IMR-90 (cell line): ENCODE data around the gene LRRC55. TPM values are rescaled to one million over a fixed set of nuclear protein-coding genes. Genes with fewer than 3 reads are reported as not detected.
A peak's percentile ranks its signal among the peaks of the same experiment; 100 is the strongest.

ENCODE experiments used
- ATAC-seq: fragments of 200-7000 bp; cut with Tn5 transposase; 2 replicates; pipeline ENCODE4 v1.9.1; 2020; ENCODE audit warnings: low read depth, mild to moderate bottlenecking, moderate library complexity
- BruUV-seq: library from RNA; stranded (reverse); fragments of 400-500 nt; replicated peaks from 2 replicates; lab custom pipeline; 2021; lab: Mats Ljungman, UMichigan
- CTCF ChIA-PET: fragments of 300-600 bp; formaldehyde crosslinking; extraction: SDS; loops from one replicate; lab custom pipeline; 2021; ENCODE audit warnings: antibody characterized with exemption; lab: Yijun Ruan, JAX
- POLR2A ChIA-PET: fragments of 300-600 bp; sonication (Branson Sonifier 250); formaldehyde crosslinking; loops from one replicate; lab custom pipeline; 2022; ENCODE audit warnings: antibody characterized with exemption; ENCODE audit not compliant: unreplicated experiment; lab: Charles Lee
- DNase-seq: peaks from one replicate; pipeline ENCODE4 v3.0.0; 2013
- H2AFZ ChIP-seq: replicated peaks from 2 replicates; pipeline ENCODE3; 2013; ENCODE audit warnings: low read length, mild to moderate bottlenecking; ENCODE audit not compliant: poor library complexity
- H2AK5ac ChIP-seq: 2 replicates; pipeline ENCODE4 v1.6.1; 2013; ENCODE audit warnings: low read depth, low read length, inconsistent platforms
- H2AK9ac ChIP-seq: replicated peaks from 2 replicates; pipeline ENCODE3; 2013; ENCODE audit warnings: mild to moderate bottlenecking, low read depth, low read length, moderate library complexity; ENCODE audit not compliant: poor library complexity
- H2BK120ac ChIP-seq: 2 replicates; pipeline ENCODE4 v1.6.1; 2013; ENCODE audit warnings: low read depth, low read length, inconsistent platforms
- H2BK15ac ChIP-seq: 3 replicates; pipeline ENCODE4 v1.6.1; 2013; ENCODE audit warnings: low read depth, low read length, inconsistent platforms
- H2BK20ac ChIP-seq: 2 replicates; pipeline ENCODE4 v1.6.1; 2013; ENCODE audit warnings: low read depth, mild to moderate bottlenecking, inconsistent platforms, low read length, moderate library complexity
- H2BK5ac ChIP-seq: 2 replicates; pipeline ENCODE4 v1.6.1; 2013; ENCODE audit warnings: mild to moderate bottlenecking, low read depth, low read length, inconsistent platforms; ENCODE audit not compliant: poor library complexity, severe bottlenecking
- H3K14ac ChIP-seq: replicated peaks from 2 replicates; pipeline ENCODE4 v1.6.1; 2013; ENCODE audit warnings: low read depth, low read length, inconsistent platforms
- H3K18ac ChIP-seq: 2 replicates; pipeline ENCODE4 v1.6.1; 2013; ENCODE audit warnings: low read depth, low read length, control low read depth
- H3K23ac ChIP-seq: 2 replicates; pipeline ENCODE4 v1.6.1; 2013; ENCODE audit warnings: low read depth, low read length, inconsistent platforms
- H3K27ac ChIP-seq: 2 replicates; pipeline ENCODE4 v1.5.1; 2013; ENCODE audit warnings: mild to moderate bottlenecking, control low read depth, low read length; ENCODE audit not compliant: insufficient read depth
- H3K27me3 ChIP-seq: 2 replicates; pipeline ENCODE4 v1.6.1; 2013; ENCODE audit warnings: low read length; ENCODE audit not compliant: control insufficient read depth, insufficient read depth
- H3K36me3 ChIP-seq: 2 replicates; pipeline ENCODE4 v1.6.1; 2013; ENCODE audit warnings: low read length, mixed read lengths; ENCODE audit not compliant: control insufficient read depth, insufficient read depth
- H3K4ac ChIP-seq: 2 replicates; pipeline ENCODE4 v1.6.1; 2013; ENCODE audit warnings: low read depth, low read length, inconsistent platforms
- H3K4me1 ChIP-seq: 2 replicates; pipeline ENCODE4 v1.6.1; 2013; ENCODE audit warnings: low read length, mixed read lengths; ENCODE audit not compliant: control insufficient read depth, insufficient read depth
- H3K4me2 ChIP-seq: 2 replicates; pipeline ENCODE4 v1.6.1; 2013; ENCODE audit warnings: low read depth, mild to moderate bottlenecking, control low read depth, low read length, moderate library complexity
- H3K4me3 ChIP-seq: 2 replicates; pipeline ENCODE4 v1.5.1; 2013; ENCODE audit warnings: low read depth, mild to moderate bottlenecking, control low read depth, low read length, moderate library complexity; ENCODE audit not compliant: insufficient read depth
- H3K56ac ChIP-seq: 2 replicates; pipeline ENCODE4 v1.6.1; 2013; ENCODE audit warnings: low read length, inconsistent platforms; ENCODE audit not compliant: insufficient read depth; ENCODE audit errors: extremely low read depth
- H3K79me1 ChIP-seq, 2 experiments: 2 replicates each; pipeline ENCODE4 v1.6.1; 2013; ENCODE audit warnings: low read length in 2 of 2, inconsistent platforms in 1 of 2, low read depth in 1 of 2
- H3K9ac ChIP-seq: 2 replicates; pipeline ENCODE4 v1.6.1; 2013; ENCODE audit warnings: low read depth, low read length, control low read depth
- H3K9me1 ChIP-seq: 2 replicates; pipeline ENCODE4 v1.6.1; 2013; ENCODE audit warnings: low read length, inconsistent platforms; ENCODE audit not compliant: insufficient read depth
- H3K9me3 ChIP-seq: 2 replicates; pipeline ENCODE4 v1.6.1; 2013; ENCODE audit warnings: low read length; ENCODE audit not compliant: control insufficient read depth, insufficient read depth
- H4K20me1 ChIP-seq: 2 replicates; pipeline ENCODE4 v1.6.1; 2013; ENCODE audit warnings: low read length, inconsistent platforms; ENCODE audit not compliant: insufficient read depth
- H4K5ac ChIP-seq: 2 replicates; pipeline ENCODE4 v1.6.1; 2013; ENCODE audit warnings: mild to moderate bottlenecking, low read depth, low read length, control low read depth
- H4K8ac ChIP-seq, 2 experiments: 2 replicates each; pipeline ENCODE4 v1.6.1; 2013; ENCODE audit warnings: low read depth in 2 of 2, low read length in 2 of 2, control low read depth in 1 of 2, inconsistent platforms in 1 of 2
- H4K91ac ChIP-seq: 2 replicates; pipeline ENCODE4 v1.6.1; 2013; ENCODE audit warnings: low read depth, low read length, inconsistent platforms; ENCODE audit not compliant: insufficient read depth
- BHLHE40 ChIP-seq: fragments of 150-350 bp; IDR thresholded peaks from 2 replicates; pipeline ENCODE4 v1.6.1; 2016; ENCODE audit warnings: mild to moderate bottlenecking, low read depth, low read length
- CEBPB ChIP-seq: IDR thresholded peaks from 2 replicates; pipeline ENCODE4 v1.6.1; 2012; ENCODE audit warnings: low read depth, low read length, improper control_type of control experiment
- CHD1 ChIP-seq: IDR thresholded peaks from 2 replicates; pipeline ENCODE4 v1.6.1; 2012; ENCODE audit warnings: low read depth, low read length, improper control_type of control experiment
- CTCF ChIP-seq: conservative IDR thresholded peaks from 2 replicates; pipeline ENCODE4 v1.5.1; 2012; ENCODE audit warnings: mild to moderate bottlenecking, low read depth, low read length, improper control_type of control experiment
- ELK1 ChIP-seq: fragments of 150-350 bp; IDR thresholded peaks from 2 replicates; pipeline ENCODE4 v1.6.1; 2016; ENCODE audit warnings: low read depth, mild to moderate bottlenecking, low read length, moderate library complexity, borderline replicate concordance
- FOS ChIP-seq: fragments of 150-350 bp; IDR thresholded peaks from 2 replicates; pipeline ENCODE4 v1.6.1; 2016; ENCODE audit warnings: low read depth, low read length
- MAFK ChIP-seq: IDR thresholded peaks from 2 replicates; pipeline ENCODE4 v1.6.1; 2012; ENCODE audit warnings: low read depth, low read length, improper control_type of control experiment
- MAZ ChIP-seq: IDR thresholded peaks from 2 replicates; pipeline ENCODE4 v1.6.1; 2012; ENCODE audit warnings: low read depth, mild to moderate bottlenecking, low read length, improper control_type of control experiment, moderate library complexity, borderline replicate concordance
- MXI1 ChIP-seq: IDR thresholded peaks from 2 replicates; pipeline ENCODE4 v1.6.1; 2012; ENCODE audit warnings: low read depth, mild to moderate bottlenecking, low read length, moderate library complexity, borderline replicate concordance
- NFE2L2 ChIP-seq: fragments of 150-350 bp; IDR thresholded peaks from 2 replicates; pipeline ENCODE4 v1.6.1; 2016; ENCODE audit warnings: low read depth, mild to moderate bottlenecking, low read length
- POLR2A ChIP-seq: IDR thresholded peaks from 2 replicates; pipeline ENCODE4 v1.6.1; 2012; ENCODE audit warnings: mild to moderate bottlenecking, low read depth, low read length
- RAD21 ChIP-seq: IDR thresholded peaks from 2 replicates; pipeline ENCODE4 v1.6.1; 2012; ENCODE audit warnings: low read length, improper control_type of control experiment
- RCOR1 ChIP-seq: IDR thresholded peaks from 2 replicates; pipeline ENCODE4 v1.6.1; 2012; ENCODE audit warnings: mild to moderate bottlenecking, low read length, improper control_type of control experiment; ENCODE audit not compliant: insufficient replicate concordance
- RFX5 ChIP-seq: IDR thresholded peaks from 2 replicates; pipeline ENCODE4 v1.8.0; 2012; ENCODE audit warnings: low read depth, mild to moderate bottlenecking, low read length, moderate library complexity
- SMC3 ChIP-seq: fragments of 150-350 bp; IDR thresholded peaks from 2 replicates; pipeline ENCODE4 v1.6.1; 2016; ENCODE audit warnings: low read depth, mild to moderate bottlenecking, antibody characterized with exemption, low read length, moderate library complexity
- USF2 ChIP-seq: fragments of 150-350 bp; IDR thresholded peaks from 2 replicates; pipeline ENCODE4 v1.6.1; 2017; ENCODE audit warnings: mild to moderate bottlenecking, antibody characterized with exemption, low read length, low read depth
- WGBS, 2 experiments: methylation state at CpG; one replicate each; pipeline versions ENCODE4 v1.1.5 to v1.1.7; 2013; ENCODE audit warnings: missing lambda C conversion rate in 2 of 2; ENCODE audit not compliant: insufficient read length in 1 of 2; ENCODE audit errors: extremely low coverage in 2 of 2; 5-methylcytosine and 5-hydroxymethylcytosine counted together
- dilution Hi-C: fragments of 300-500 bp; cut with HindIII; formaldehyde crosslinking; loops from one replicate; pipeline ENCODE4 v1.14.3; 2018; ENCODE audit warnings: low sequenced_read_pairs; ENCODE audit not compliant: unreplicated experiment
- in situ Hi-C: fragments of 300-500 bp; cut with MboI; formaldehyde crosslinking; loops from 3 replicates; pipeline ENCODE4 v1.14.3; 2019; ENCODE audit warnings: low sequenced_read_pairs, inconsistent platforms, mixed read lengths
- intact Hi-C: fragments of 100-400 bp; cut with micrococcal nuclease; formaldehyde crosslinking; loops from 2 replicates; pipeline ENCODE4 v1.10.0; 2022
- polyA plus RNA-seq, 3 experiments: library from polyadenylated mRNA; depleted of rRNA; stranded (reverse); fragments of >200 nt; gene quantifications; 2 replicates each; pipeline ENCODE4 v1.2.3, GENCODE V29; 2012; ENCODE audit warnings: low replicate concordance in 1 of 3
- total RNA-seq: library from RNA; depleted of rRNA; stranded (reverse); fragments of >200 nt; gene quantifications from 2 replicates; pipeline ENCODE4 v1.2.3, GENCODE V29; 2012

The LRRC55 gene
- total and polyA plus RNA-seq, 2 of the 4 experiments (the other 2 are of a cell fraction) = not detected

- no TSS peak for BruUV-seq
- Histone ChIP-seq H3K9me3 (no peaks in the 10 kb centered on the region), H4K5ac (no peak within 1 kb of the TSS), H2AFZ (peak within 1 kb of the TSS; percentile 40), H3K27ac (no peak within 1 kb of the TSS), H3K14ac (no peak within 1 kb of the TSS), H2BK15ac (no peak within 1 kb of the TSS), H2BK120ac (no peak within 1 kb of the TSS), H3K4me3 (no peak within 1 kb of the TSS), H3K36me3 (no peaks in the 10 kb centered on the region), H3K4me2 (no peak within 1 kb of the TSS), H3K4ac (no peak within 1 kb of the TSS), H3K23ac (no peak within 1 kb of the TSS), H2AK5ac (no peak within 1 kb of the TSS), H4K91ac (no peak within 1 kb of the TSS), H4K8ac (no peak within 1 kb of the TSS), H3K56ac (no peak within 1 kb of the TSS), H2BK20ac (no peak within 1 kb of the TSS), H3K9me1 (peaks cover 2% of the 10 kb centered on the region; the same call in 1 of the 2 replicates), H3K9ac (no peak within 1 kb of the TSS), H3K79me1 (no peaks in the 10 kb centered on the region), H3K4me1 (no peaks in the 10 kb centered on the region), H3K18ac (no peak within 1 kb of the TSS), H2AK9ac (no peak within 1 kb of the TSS), H3K27me3 (peaks cover 63% of the 10 kb centered on the region), H2BK5ac (no peak within 1 kb of the TSS), H4K20me1 (no peaks in the 10 kb centered on the region)
- POLR2A ChIA-PET = no interaction called here
- intact Hi-C loops (no loop called here), in situ Hi-C loops (no loop called here), dilution Hi-C loops (no loop called here)
- WGBS, 2 experiments = 9% methylated on average over 5 of the region's 6 CpGs; no CpG with 5 or more reads in 1 of the 2 experiments
- TF ChIP-seq ELK1 = no peak
- no peak for TF ChIP-seq RCOR1
- no peak for TF ChIP-seq SMC3
- TF ChIP-seq BHLHE40 = no peak
- no peak for TF ChIP-seq CTCF
- TF ChIP-seq CHD1 = no peak
- TF ChIP-seq MXI1 = no peak
- no peak for TF ChIP-seq USF2
- no peak for TF ChIP-seq MAZ
- no peak for TF ChIP-seq RFX5
- TF ChIP-seq POLR2A = no peak
- TF ChIP-seq CEBPB = no peak
- no peak for TF ChIP-seq RAD21
- TF ChIP-seq FOS = no peak
- no peak for TF ChIP-seq NFE2L2
- no peak for TF ChIP-seq MAFK
- DNase-seq = no peak
- CTCF ChIA-PET = interaction anchor here (1.5 kb wide), 1 partner anchor 12 kb away, joined by 3 read pairs; no protein-coding TSS in a partner anchor
- no peak for ATAC-seq
These were observed 55.5 kb downstream of the LRRC55 start, which contains the start of gene APLNR for GRCh38 chr11:57237204-57237681. Gene APLNR, minus strand, starts transcription at chr11:57237250. Its CDS starts 246 bp downstream, at chr11:57237004.
